Measurements from ENCODE around the gene NFAT5.

DNA sequence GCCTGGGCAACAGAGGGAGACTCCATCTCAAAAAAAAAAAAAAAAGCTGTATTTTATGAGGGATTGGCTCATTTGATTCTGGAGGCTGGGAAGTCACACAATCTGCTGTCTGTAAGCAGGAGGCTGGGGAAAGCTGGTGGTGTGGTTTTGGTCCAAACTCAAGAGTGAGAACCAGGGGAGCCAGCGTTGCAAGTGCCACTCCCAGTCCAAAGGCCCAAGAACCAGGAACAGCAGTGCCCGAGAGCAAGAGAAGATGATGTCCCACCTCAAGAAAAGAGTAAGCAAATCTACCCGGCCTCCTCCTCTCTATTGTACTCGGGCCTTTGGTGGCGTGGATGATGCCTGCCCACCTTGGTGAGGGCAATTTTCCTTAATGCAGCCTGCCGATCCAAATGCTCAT lies 166.3 kb downstream of the NFAT5 start:
- TF ChIP-seq CTCF (IDR thresholded peaks at IDR 0.05) (no peak), POLR2A (IDR thresholded peaks at IDR 0.05) (no peak)
